LNCAP (cell line): ENCODE results near the gene DISP2.

Source experiments
- TF ChIP-seq, protein P1 (sequence below): fragments of 450-650 bp; IDR thresholded peaks from 2 replicates; pipeline ENCODE4 v1.5.1; 2017; ENCODE audit warnings: mild to moderate bottlenecking

Gene DISP2

DNA sequence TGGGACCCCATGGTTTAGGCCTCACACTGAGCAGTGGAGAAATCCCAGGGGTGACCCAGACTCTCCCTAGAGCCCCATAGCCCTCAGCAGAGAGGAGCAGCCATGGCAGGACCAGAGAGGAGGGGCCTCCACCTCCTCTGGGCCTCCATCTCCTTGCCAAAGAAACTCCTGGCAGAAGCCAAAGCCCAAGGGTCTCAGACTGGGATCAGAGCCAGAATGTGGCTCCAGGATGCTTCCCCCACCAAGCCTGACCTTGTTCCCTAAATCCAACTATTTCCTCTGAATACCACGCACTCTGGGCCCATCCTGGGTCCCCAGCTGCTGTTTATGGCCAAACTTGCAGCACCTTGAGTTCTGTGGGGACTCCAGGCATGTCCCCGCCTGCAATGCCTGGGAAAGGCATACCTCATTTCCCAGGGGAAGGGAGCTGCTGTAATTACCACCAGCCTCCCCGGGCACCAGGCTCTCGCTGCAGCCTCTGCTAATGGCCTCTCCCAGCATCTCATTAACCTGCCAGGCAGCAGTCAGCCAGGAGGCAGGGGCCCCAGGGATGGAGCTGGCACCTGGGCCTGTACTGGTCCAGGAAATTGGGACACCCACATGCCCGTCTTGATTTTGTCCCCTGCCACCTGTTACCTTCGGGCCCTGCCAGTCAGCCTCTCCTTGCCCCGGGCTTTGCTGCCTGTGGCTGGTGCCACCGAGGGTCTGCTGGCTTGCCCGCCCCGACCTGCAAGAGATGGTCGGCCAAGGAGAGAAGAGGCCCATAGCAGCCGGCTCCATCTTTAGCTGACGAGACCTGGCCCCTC, 21.9 kb upstream of the DISP2 start:
- TF ChIP-seq, protein P1, sequence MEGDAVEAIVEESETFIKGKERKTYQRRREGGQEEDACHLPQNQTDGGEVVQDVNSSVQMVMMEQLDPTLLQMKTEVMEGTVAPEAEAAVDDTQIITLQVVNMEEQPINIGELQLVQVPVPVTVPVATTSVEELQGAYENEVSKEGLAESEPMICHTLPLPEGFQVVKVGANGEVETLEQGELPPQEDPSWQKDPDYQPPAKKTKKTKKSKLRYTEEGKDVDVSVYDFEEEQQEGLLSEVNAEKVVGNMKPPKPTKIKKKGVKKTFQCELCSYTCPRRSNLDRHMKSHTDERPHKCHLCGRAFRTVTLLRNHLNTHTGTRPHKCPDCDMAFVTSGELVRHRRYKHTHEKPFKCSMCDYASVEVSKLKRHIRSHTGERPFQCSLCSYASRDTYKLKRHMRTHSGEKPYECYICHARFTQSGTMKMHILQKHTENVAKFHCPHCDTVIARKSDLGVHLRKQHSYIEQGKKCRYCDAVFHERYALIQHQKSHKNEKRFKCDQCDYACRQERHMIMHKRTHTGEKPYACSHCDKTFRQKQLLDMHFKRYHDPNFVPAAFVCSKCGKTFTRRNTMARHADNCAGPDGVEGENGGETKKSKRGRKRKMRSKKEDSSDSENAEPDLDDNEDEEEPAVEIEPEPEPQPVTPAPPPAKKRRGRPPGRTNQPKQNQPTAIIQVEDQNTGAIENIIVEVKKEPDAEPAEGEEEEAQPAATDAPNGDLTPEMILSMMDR, result no peak

DNA sequence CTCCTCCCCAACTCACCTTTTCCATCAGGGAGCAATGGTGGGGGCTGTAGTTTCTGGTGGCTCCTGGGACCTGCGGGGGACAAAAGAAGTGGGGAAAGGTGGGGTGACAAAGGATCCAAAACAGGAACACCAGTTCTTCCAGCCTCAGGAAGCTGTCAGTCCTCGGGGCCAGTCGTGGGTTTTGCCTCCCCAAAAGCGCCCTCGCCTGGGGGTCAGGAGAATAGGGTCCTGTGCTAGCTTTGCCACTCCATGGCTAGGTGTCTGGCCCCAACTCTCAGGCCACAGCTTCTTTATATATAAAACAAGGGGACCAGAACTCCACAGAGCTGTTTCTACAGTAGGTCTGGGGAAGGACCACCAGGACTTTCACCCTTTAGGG, 21.3 kb upstream of the DISP2 start:
- TF ChIP-seq, protein P1, result no peak

DNA sequence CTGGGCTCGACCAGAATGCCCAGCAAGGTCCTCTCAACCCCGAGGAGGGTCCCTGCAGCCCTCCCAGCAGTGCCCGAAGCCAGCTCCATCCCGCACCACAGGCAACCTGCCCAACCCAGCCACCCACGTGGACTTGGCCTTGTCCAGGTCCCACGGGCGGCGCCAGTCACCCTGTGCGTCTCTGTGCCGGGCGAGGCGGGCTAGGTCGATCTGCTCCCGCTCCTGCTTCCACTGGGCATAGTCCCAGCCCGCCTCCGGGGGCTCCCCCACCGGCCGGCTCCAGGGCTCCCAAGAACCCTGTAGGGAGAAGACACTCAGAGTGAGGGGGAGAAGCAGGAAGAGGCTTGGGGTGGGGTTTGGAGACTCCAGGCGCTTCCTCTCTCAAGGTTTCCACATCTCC, 20.4 kb upstream of the DISP2 start:
- TF ChIP-seq, protein P1, result no peak

DNA sequence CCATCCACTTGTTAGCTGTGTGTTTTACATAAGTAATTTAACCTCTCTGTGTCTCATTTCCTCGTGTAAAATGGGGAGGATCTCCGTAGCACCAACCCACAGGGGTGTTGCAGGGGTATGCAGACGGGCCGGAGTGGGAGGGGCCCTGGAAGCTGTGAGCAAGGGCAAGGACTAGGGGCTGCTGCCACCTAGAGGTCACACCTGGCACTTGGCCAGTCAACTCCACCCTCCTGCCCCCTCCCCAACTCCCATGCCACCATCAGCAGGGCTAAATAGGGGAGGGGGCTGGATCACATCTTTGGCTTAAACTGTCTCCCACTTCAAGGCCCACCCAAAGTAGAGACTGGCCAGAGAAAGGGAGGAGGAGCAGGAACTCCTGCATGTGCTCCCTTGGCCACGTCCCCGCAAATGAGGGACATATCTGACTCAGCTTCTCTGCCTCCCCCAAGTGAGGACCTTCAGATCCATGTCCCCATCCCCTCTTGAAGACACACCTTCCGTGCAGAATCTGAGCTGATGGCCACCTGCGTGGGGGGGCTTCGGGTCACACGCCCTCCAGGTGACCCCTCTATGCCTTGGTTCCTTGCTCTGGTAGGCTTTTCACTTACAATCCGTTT, 19.9 kb upstream of the DISP2 start:
- TF ChIP-seq, protein P1, result peak; percentile 54

DNA sequence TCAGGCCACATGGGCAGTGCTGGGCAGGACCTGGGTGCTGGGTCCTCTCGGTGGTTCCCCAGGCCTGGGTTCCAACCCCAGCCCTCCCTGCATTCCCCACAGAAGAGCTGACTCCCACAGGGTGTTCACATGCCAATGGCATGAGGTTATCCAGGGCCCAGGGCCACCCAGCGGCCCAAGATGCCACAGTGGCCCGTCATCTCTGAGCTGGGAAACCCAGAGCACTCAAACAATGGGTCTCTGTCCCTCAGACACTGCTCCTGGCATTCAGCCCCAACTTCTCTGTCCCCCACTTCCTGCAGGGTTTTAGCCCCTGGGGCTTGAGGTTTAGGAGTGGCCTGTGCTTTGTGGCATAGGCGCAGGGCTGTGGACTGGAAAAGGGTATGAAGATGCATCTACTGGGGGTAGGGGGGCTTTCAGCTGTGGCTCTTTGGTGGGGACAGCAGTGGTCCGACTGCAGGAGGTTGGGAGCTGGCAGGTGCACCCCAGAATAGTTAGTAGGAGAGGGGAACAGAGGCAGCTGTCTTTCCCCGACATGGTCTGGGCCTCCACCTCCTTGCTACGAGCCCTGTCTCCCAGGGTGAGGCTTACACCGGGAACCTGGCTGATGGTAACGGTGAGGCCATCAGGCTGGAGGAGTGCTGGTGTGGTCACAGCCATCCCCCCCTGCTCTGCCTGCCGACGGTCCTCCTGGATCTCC, 18.9 kb upstream of the DISP2 start:
- TF ChIP-seq, protein P1, result no peak

DNA sequence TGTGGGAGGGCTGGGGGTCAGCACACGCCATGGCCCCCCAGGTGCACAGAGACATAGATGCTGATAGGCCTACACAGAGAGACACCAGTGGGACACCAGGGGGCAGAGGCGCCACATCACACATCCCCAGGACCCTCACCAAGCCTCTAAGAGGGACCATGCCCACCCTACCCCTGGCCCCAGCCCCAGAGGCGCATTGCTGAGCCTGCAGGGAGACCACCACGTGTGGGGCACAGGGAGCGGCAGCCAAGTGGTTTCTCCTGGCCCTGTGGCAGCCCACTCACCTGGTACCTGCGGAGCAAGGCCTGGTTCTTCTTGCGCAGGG, 18.4 kb upstream of the DISP2 start:
- TF ChIP-seq, protein P1, result peak; percentile 10; the same call in 1 of the 2 replicates

DNA sequence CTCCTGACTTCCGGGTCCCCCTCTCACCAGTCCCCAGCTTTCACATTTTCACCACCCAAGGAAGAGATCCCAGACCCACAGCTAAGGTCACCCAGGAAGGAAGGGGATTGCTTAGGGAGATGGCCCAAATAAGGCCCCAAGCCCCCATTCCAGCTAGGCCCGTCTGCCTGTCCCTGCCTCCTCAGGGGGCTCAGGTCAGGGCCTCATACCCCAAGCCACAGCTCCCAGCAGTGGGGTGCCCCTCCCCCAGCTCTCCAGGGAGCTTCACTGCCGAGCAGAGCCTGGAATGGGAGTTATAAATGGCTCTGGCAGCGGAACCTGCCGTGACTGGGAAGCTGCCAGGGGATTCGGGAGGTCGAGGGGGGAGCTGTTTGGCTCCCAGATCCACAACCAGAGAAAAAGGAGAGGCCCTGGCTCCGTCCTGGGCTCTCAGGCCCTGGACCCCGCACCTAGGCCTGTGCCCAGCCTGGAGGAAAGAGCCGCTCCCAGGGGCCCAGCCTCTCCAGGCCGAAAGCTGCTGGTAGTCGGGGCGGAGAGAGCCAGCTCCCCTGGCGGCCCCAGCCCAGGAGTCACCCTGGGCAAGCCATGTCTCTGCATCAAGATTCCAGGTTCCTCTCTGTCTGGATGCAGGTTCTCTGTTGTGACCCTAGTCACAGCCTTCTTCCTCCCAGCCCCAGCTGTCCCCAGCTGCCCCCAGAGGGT, 17.8 kb upstream of the DISP2 start:
- TF ChIP-seq, protein P1, result no peak
